ENCODE data around the gene PRDX1.

Gene PRDX1

DNA sequence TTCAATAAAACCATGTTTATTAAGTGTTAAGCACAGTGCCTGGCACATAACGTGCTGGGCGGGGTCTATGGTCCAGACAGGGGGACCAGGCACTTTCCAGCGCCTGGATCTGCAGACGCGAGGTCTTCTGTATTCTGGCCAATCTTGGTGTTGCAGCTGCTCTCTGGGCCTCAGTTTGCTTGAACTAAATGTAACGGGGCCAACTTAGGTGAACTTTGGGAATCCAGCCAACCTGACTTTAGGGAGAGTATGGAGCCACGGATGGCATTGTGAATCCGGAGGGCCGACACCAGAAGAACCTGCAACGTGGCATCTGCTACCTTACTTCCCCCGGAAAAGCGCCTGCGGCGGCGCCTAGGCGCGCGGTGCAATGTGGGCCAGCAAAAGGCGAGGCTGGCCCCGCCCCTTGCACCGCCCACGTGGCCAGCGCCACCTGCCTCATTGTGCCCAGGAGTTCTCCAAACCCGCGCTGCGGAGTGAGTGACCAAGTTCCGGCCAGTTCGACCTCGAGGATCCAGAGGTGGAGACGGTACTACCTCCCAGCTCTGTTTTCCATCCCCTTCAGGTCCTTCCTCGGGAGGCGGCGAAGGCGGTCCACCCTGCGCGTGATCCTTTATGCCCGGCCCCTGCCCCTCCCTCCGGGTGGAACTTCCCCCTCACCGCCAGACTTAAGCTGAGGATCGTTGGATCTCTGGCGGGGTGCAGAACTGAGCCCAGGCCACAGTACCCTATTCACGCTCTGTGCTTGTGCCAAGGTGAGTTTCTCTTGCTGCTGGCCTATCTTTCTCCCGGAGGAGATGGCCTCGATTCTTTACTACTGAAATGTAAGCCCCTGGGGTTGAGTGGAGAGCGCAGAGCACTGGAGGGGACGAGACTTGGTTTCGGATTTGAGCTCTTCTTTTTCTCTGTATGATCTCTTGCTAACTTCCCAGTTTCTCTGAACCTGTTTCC is 29.0 kb upstream of the PRDX1 start, which contains the start of gene AKR1A1:
AKR1A1 (plus strand) TSS at position 426 of the 951 bp plus-strand sequence. CDS start 10,969 bp downstream, outside the sequence.
- peak within 1 kb of the TSS; percentile 88 for H3K4me3 ChIP-seq (ENCODE audit: low read length)
- H3K36me3 ChIP-seq (ENCODE audit: control insufficient read depth, low read length) = peaks cover 26% of the 10 kb centered on the region
- H3K9me2 ChIP-seq (replicated peaks; ENCODE audit: control insufficient read depth, low read length) = no peaks in the 10 kb centered on the region
- peak within 1 kb of the TSS; percentile 32 for H3K27ac ChIP-seq (ENCODE audit: low read depth, low read length)
- peaks cover 5% of the 10 kb centered on the region; the same call in 1 of the 2 replicates for H3F3A ChIP-seq (ENCODE audit: control insufficient read depth, insufficient read depth)
- no peaks in the 10 kb centered on the region for H3K9me3 ChIP-seq (ENCODE audit: control insufficient read depth, insufficient read depth, low read length)
- H3K79me2 ChIP-seq (ENCODE audit: control insufficient read depth, low read length) = peaks cover 38% of the 10 kb centered on the region
- TF ChIP-seq EZH2phosphoT487 (IDR thresholded peaks at IDR 0.05; ENCODE audit: borderline replicate concordance, low read length) = no peak
- no peak for TF ChIP-seq CTCF (IDR thresholded peaks at IDR 0.05; ENCODE audit: low read depth, low read length, poor library complexity, severe bottlenecking)
- H3K27me3 ChIP-seq (ENCODE audit: control insufficient read depth, low read length) = no peaks in the 10 kb centered on the region
- H3K4me1 ChIP-seq (ENCODE audit: control insufficient read depth, low read length) = peaks cover 26% of the 10 kb centered on the region
- H3K4me2 ChIP-seq (ENCODE audit: low read length) = peak within 1 kb of the TSS; percentile 77
- H4K20me1 ChIP-seq (ENCODE audit: control insufficient read depth, insufficient read depth, low read depth, low read length) = no peaks in the 10 kb centered on the region

GRCh38 chr1:45545553-45546310 is 24.0 kb upstream of the PRDX1 start:
- peak overlapping the region; percentile 0 for H3K4me3 ChIP-seq (ENCODE audit: low read length)
- peaks cover 1% of the 10 kb centered on the region for H3K79me2 ChIP-seq (ENCODE audit: control insufficient read depth, low read length)
- peak overlapping the region; percentile 19 for H3K4me2 ChIP-seq (ENCODE audit: low read length)
- TF ChIP-seq EZH2phosphoT487 (IDR thresholded peaks at IDR 0.05; ENCODE audit: borderline replicate concordance, low read length) (no peak), CTCF (IDR thresholded peaks at IDR 0.05; ENCODE audit: low read depth, low read length, poor library complexity, severe bottlenecking) (no peak)
- H3F3A ChIP-seq (ENCODE audit: control insufficient read depth, insufficient read depth) = peaks cover 15% of the 10 kb centered on the region
- H4K20me1 ChIP-seq (ENCODE audit: control insufficient read depth, insufficient read depth, low read depth, low read length) = no peaks in the 10 kb centered on the region
- H3K27ac ChIP-seq (ENCODE audit: low read depth, low read length) = no peak overlapping the region
- H3K27me3 ChIP-seq (ENCODE audit: control insufficient read depth, low read length) = no peaks in the 10 kb centered on the region
- no peaks in the 10 kb centered on the region for H3K9me3 ChIP-seq (ENCODE audit: control insufficient read depth, insufficient read depth, low read length)
- H3K36me3 ChIP-seq (ENCODE audit: control insufficient read depth, low read length) = no peaks in the 10 kb centered on the region
- H3K4me1 ChIP-seq (ENCODE audit: control insufficient read depth, low read length) = peaks cover 52% of the 10 kb centered on the region
- H3K9me2 ChIP-seq (replicated peaks; ENCODE audit: control insufficient read depth, low read length) = no peaks in the 10 kb centered on the region

DNA sequence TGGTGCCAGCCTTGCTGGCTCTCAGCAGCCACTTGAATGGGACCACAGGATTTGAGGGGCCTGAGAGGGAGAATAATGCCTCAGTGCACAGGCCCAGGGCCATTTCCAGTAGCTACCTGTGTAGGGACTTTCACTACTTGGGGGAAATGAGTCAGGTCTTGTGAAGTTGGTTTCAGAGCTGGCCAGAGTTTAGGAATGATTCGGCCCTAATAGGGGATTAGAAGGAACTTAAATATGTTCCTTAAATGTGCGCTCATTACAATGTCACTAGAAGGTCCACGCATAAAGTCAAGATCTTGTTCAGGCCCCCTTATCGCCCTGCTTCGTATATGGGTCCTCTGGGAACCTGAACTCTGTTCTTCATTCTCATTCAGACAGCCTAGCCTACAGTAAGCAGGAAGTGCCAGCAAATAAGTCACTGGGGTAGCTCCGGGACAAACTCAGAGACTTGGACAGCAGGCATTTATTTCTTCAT is 23.4 kb upstream of the PRDX1 start:
- no peak for TF ChIP-seq CTCF (IDR thresholded peaks at IDR 0.05; ENCODE audit: low read depth, low read length, poor library complexity, severe bottlenecking)
- no peak for TF ChIP-seq EZH2phosphoT487 (IDR thresholded peaks at IDR 0.05; ENCODE audit: borderline replicate concordance, low read length)
- Histone ChIP-seq H3F3A (ENCODE audit: control insufficient read depth, insufficient read depth) (peaks cover 17% of the 10 kb centered on the region), H3K4me1 (ENCODE audit: control insufficient read depth, low read length) (peaks cover 48% of the 10 kb centered on the region), H3K27ac (ENCODE audit: low read depth, low read length) (no peak overlapping the region), H3K79me2 (ENCODE audit: control insufficient read depth, low read length) (no peaks in the 10 kb centered on the region), H3K4me3 (ENCODE audit: low read length) (no peak overlapping the region), H3K36me3 (ENCODE audit: control insufficient read depth, low read length) (no peaks in the 10 kb centered on the region), H4K20me1 (ENCODE audit: control insufficient read depth, insufficient read depth, low read depth, low read length) (no peaks in the 10 kb centered on the region), H3K4me2 (ENCODE audit: low read length) (peak overlapping the region; percentile 19), H3K9me2 (replicated peaks; ENCODE audit: control insufficient read depth, low read length) (no peaks in the 10 kb centered on the region), H3K27me3 (ENCODE audit: control insufficient read depth, low read length) (no peaks in the 10 kb centered on the region), H3K9me3 (ENCODE audit: control insufficient read depth, insufficient read depth, low read length) (no peaks in the 10 kb centered on the region)
